GM13977 (cell line): ENCODE data around the gene DGKB.

Experiments used
- DNase-seq: peaks from one replicate; pipeline ENCODE4 v3.0.0; 2012; ENCODE audit warnings: low spot score
- in situ Hi-C: fragments of 300-500 bp; cut with MboI; formaldehyde crosslinking; loops from one replicate; pipeline ENCODE4 v1.12.0; 2022; ENCODE audit warnings: low sequenced_read_pairs, low pct_unique_long_range_greater_than_20kb, mixed read lengths, inconsistent platforms; ENCODE audit not compliant: unreplicated experiment
- TF ChIP-seq, protein P1 (sequence below): IDR thresholded peaks from 2 replicates; pipeline ENCODE4 v1.5.1; 2012; ENCODE audit warnings: mild to moderate bottlenecking, control low read depth; ENCODE audit not compliant: insufficient read depth; ENCODE audit errors: extremely low read depth, missing control alignments

The DGKB gene

DNA sequence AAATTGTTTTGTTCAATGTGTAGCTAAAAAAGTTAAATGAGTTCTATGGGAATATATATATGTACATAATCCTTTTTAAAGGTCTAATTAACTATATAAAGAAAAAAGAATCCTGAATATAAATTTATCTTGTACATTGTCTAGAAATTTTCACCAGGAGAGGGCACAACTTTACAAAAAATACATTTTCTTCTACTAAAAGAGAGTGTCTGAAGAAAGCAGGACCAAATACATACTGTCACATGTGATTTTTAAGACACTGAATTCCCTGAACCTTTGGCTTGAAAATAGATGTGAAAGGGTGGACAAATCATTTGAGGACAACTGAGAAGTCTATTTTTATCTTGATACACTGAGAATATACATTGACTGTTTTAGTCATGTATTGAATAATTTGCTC, 204.3 kb downstream of the DGKB start:
- TF ChIP-seq, protein P1, sequence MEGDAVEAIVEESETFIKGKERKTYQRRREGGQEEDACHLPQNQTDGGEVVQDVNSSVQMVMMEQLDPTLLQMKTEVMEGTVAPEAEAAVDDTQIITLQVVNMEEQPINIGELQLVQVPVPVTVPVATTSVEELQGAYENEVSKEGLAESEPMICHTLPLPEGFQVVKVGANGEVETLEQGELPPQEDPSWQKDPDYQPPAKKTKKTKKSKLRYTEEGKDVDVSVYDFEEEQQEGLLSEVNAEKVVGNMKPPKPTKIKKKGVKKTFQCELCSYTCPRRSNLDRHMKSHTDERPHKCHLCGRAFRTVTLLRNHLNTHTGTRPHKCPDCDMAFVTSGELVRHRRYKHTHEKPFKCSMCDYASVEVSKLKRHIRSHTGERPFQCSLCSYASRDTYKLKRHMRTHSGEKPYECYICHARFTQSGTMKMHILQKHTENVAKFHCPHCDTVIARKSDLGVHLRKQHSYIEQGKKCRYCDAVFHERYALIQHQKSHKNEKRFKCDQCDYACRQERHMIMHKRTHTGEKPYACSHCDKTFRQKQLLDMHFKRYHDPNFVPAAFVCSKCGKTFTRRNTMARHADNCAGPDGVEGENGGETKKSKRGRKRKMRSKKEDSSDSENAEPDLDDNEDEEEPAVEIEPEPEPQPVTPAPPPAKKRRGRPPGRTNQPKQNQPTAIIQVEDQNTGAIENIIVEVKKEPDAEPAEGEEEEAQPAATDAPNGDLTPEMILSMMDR, result no peak
- DNase-seq, result no peak
- in situ Hi-C loops, result loop anchor here (25.0 kb wide), 1 partner anchor 1411 kb away; no protein-coding TSS in a partner anchor

DNA sequence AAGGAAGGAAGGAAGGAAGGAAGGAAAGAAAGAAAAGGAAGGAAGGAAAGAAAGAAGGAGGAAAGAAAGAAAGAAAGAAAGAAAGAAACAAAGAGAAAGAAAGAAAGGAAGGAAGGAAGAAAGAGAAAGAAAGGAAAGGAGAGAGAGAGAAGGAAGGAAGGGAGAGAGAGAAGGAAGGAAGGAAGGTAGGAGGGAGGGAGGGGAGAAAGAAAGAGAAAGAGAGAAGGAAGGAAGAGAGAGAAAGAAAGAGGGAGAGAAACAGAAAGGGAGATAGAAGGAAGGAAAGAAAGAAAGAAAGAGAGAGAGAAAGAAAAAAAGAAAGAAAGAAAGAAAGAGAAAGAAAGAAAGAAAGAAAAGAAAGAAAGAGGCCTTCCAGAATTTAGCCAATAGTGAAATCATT, 204.9 kb downstream of the DGKB start:
- in situ Hi-C loops, result loop anchor here (25.0 kb wide), 1 partner anchor 1410 kb away; no protein-coding TSS in a partner anchor
- TF ChIP-seq, protein P1, result no peak
- DNase-seq, result no peak

DNA sequence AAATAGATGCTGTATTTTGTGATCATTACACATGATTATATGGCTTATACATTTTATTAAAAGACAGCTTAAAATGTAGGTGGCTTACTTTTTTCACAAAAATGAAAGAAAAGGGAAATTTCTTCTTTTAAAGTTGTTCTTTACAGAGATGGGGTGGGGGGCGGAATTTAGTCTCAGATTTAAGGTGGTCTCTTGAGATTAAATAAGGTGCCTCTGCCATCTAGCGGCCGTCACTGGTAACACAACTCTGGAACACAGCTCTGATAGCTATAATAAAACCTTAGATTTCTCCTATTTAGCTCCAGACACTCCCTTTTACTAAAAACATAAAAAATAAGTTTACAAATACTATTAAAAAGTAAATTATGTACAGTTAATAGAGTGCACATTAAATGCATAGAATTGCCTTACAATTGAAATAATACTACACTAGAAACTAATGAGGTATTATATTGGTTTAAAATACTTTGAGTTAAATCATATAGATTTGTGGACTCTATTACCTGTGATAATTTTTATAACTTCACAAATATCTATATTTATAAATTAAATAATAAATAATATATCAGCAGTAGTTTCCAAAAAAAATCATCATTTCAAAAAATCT, 210.9 kb downstream of the DGKB start:
- peak; percentile 25 for DNase-seq
- in situ Hi-C loops, result loop anchor here (25.0 kb wide), 1 partner anchor 1404 kb away; no protein-coding TSS in a partner anchor
- TF ChIP-seq, protein P1, result peak; percentile 85

DNA sequence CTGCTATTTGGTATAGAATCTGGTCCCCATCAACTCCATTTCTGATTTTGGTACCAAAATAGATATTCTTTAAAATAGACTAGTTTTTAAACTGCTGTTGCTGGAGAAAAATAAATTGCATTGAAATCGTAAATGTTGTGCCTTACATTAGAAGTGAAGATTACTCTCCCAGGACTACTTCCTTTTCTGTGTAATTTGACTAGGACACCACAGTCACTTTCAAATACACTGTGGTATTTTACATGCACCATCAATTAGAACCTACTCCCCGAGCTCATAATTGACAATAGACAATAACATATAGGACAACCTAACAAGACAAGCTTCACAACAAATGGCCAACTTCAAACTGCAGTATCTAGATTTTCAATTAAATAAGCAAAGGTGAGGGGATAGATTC, 211.5 kb downstream of the DGKB start:
- in situ Hi-C loops, result loop anchor here (25.0 kb wide), 1 partner anchor 1404 kb away; no protein-coding TSS in a partner anchor
- DNase-seq, result no peak
- TF ChIP-seq, protein P1, result no peak

DNA sequence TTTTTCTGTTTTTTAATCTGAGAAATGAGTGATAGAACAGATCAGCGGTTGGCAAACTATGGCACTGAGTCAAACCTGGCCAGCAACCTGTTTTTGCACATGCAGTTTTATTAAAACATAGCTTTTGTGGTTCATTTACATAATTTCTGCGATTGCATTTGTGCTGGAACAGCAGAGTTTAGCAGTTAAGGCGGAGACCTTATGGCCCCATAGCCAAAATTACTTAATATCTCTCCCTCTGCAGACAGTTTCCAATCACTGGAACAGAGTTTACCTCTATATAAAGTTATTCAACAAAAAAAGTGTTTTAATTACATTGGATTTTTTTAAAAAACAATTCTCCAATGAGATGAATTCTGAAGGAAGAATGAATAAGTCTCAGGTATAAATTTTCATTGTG, 212.1 kb downstream of the DGKB start:
- in situ Hi-C loops, result loop anchor here (25.0 kb wide), 1 partner anchor 1403 kb away; no protein-coding TSS in a partner anchor
- DNase-seq, result no peak
- TF ChIP-seq, protein P1, result no peak

DNA sequence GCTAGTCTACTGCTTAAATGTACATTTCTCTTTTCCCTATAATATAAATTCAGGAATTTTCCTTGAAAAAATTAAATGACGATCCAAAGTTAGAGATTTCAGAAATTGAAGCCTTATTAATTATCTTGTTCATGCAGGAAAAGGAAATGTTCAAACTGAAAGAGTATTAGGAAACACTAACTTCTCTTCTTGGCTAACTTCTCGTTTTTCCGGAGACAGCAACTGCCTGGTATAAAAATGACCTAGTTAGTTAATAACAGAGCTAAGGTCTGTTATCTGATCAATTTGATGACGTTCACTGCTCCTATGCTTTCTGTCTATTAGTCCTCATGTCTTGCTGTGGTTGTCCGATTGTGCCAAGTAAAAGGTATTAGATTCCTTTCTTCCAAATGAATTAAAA, 212.5 kb downstream of the DGKB start:
- no peak for DNase-seq
- in situ Hi-C loops, result loop anchor here (25.0 kb wide), 1 partner anchor 1403 kb away; no protein-coding TSS in a partner anchor
- TF ChIP-seq, protein P1, result no peak
